GM19238 (cell line): ENCODE measurements around the gene KDELR3.
A peak's percentile ranks its signal among the peaks of the same experiment; 100 is the strongest.
"Not testable (repeated sequence)": the region's sequence is repeated elsewhere in the genome, so short reads cannot be mapped to it uniquely, and the experiment has no call there.

Experiments used
- DNase-seq: peaks from one replicate; pipeline ENCODE4 v3.0.0; 2011; ENCODE audit warnings: low spot score; ENCODE audit not compliant: insufficient read length

Gene KDELR3

GRCh38 chr22:38456272-38456835 is 11.5 kb upstream of the KDELR3 start:
- DNase-seq, result no peak

GRCh38 chr22:38456841-38457699 is 10.8 kb upstream of the KDELR3 start:
- DNase-seq, result no peak

GRCh38 chr22:38460426-38460840 is 7.5 kb upstream of the KDELR3 start:
- DNase-seq, result no peak

GRCh38 chr22:38461057-38461413 is 6.9 kb upstream of the KDELR3 start:
- no peak for DNase-seq

GRCh38 chr22:38461414-38462081 is 6.3 kb upstream of the KDELR3 start:
- DNase-seq, result peak; percentile 51

- DNase-seq, result no peak
Measured at GRCh38 chr22:38462960-38463784, 4.7 kb upstream of the KDELR3 start.

- no peak for DNase-seq
Measured at GRCh38 chr22:38464992-38465672, 2.8 kb upstream of the KDELR3 start.

- no peak for DNase-seq
Measured at GRCh38 chr22:38465673-38466490, 2.0 kb upstream of the KDELR3 start.

GRCh38 chr22:38467438-38467903 is 425 bp upstream of the KDELR3 start:
- no peak for DNase-seq

GRCh38 chr22:38468443-38469305 is 778 bp downstream of the KDELR3 start:
- no peak for DNase-seq

- no peak for DNase-seq
Measured at GRCh38 chr22:38469306-38469781, 1.4 kb downstream of the KDELR3 start.

GRCh38 chr22:38470179-38470578 is 2.3 kb downstream of the KDELR3 start:
- not testable (repeated sequence) for DNase-seq

GRCh38 chr22:38471237-38471636 is 3.3 kb downstream of the KDELR3 start:
- no peak for DNase-seq

GRCh38 chr22:38474003-38474607 is 6.2 kb downstream of the KDELR3 start:
- no peak for DNase-seq

- DNase-seq, result no peak
Measured at GRCh38 chr22:38477585-38477984, 9.7 kb downstream of the KDELR3 start.

- no peak for DNase-seq
Measured at GRCh38 chr22:38479096-38479837, 11.4 kb downstream of the KDELR3 start.

- no peak for DNase-seq
Measured at GRCh38 chr22:38481162-38481870, 13.4 kb downstream of the KDELR3 start.
